GM06990 (cell line): ENCODE data around the gene SHISAL2A.
A peak's percentile ranks its signal among the peaks of the same experiment; 100 is the strongest.
"Not testable (repeated sequence)": the region's sequence is repeated elsewhere in the genome, so short reads cannot be mapped to it uniquely, and the experiment has no call there.

Experiments
- DNase-seq: peaks from one replicate; pipeline ENCODE4 v3.0.0-alpha.2; 2011; ENCODE audit not compliant: insufficient read length; ENCODE audit errors: extremely low read depth
- H3K27me3 ChIP-seq: replicated peaks from 2 replicates; pipeline ENCODE4 v1.6.0; 2011; ENCODE audit warnings: low read length; ENCODE audit not compliant: control insufficient read depth, insufficient read depth
- H3K36me3 ChIP-seq: 2 replicates; pipeline ENCODE4 v1.5.1; 2011; ENCODE audit warnings: low read length; ENCODE audit not compliant: control insufficient read depth, insufficient read depth
- H3K4me3 ChIP-seq: replicated peaks from 2 replicates; pipeline ENCODE4 v1.5.1; 2011; ENCODE audit warnings: low read depth, mild to moderate bottlenecking, control low read depth, low read length
- CTCF ChIP-seq: IDR thresholded peaks from 2 replicates; pipeline ENCODE4 v1.5.1; 2011; ENCODE audit warnings: low read length, control low read depth, mild to moderate bottlenecking, inconsistent platforms; ENCODE audit not compliant: insufficient read depth, poor library complexity, severe bottlenecking

SHISAL2A gene

GRCh38 chr1:52691821-52692220 is 58.9 kb downstream of the SHISAL2A start:
- Histone ChIP-seq H3K27me3 (no peaks in the 10 kb centered on the region), H3K4me3 (no peak overlapping the region), H3K36me3 (peaks cover 16% of the 10 kb centered on the region)
- no peak for DNase-seq
- no peak for TF ChIP-seq CTCF

GRCh38 chr1:52692697-52693096 is 59.7 kb downstream of the SHISAL2A start:
- H3K4me3 ChIP-seq = no peak overlapping the region
- TF ChIP-seq CTCF = no peak
- peaks cover 13% of the 10 kb centered on the region for H3K36me3 ChIP-seq
- no peaks in the 10 kb centered on the region for H3K27me3 ChIP-seq
- DNase-seq = no peak

GRCh38 chr1:52693351-52693750 is 60.4 kb downstream of the SHISAL2A start:
- H3K36me3 ChIP-seq = peaks cover 11% of the 10 kb centered on the region
- H3K27me3 ChIP-seq, H3K4me3 ChIP-seq, DNase-seq: not testable (repeated sequence)

- Histone ChIP-seq H3K27me3 (no peaks in the 10 kb centered on the region), H3K36me3 (peaks cover 11% of the 10 kb centered on the region), H3K4me3 (no peak overlapping the region)
- TF ChIP-seq CTCF = no peak
- no peak for DNase-seq
Observed at GRCh38 chr1:52693843-52694242, 60.9 kb downstream of the SHISAL2A start.

GRCh38 chr1:52695627-52696026 is 62.7 kb downstream of the SHISAL2A start:
- no peak for TF ChIP-seq CTCF
- DNase-seq = no peak
- Histone ChIP-seq H3K4me3 (no peak overlapping the region), H3K36me3 (peaks cover 9% of the 10 kb centered on the region), H3K27me3 (no peaks in the 10 kb centered on the region)

- DNase-seq = peak; percentile 87
- H3K4me3 ChIP-seq = peak within 1 kb of the TSS; percentile 92
- H3K27me3 ChIP-seq = no peaks in the 10 kb centered on the region
- no peak for TF ChIP-seq CTCF
- H3K36me3 ChIP-seq = peaks cover 3% of the 10 kb centered on the region
Observed at GRCh38 chr1:52697795-52698674, 65.1 kb downstream of the SHISAL2A start, which contains the start of gene COA7. TSS of gene COA7 (minus strand) at chr1:52698347. CDS start at chr1:52698326, 21 bp downstream.
